Astrocyte (in vitro differentiated cells and primary cell): Measurements from ENCODE around the gene PLEKHA7. TPM values are rescaled to one million over a fixed set of nuclear protein-coding genes. Genes with fewer than 3 reads are reported as not detected.
"Not testable (repeated sequence)": the region's sequence is repeated elsewhere in the genome, so short reads cannot be mapped to it uniquely, and the experiment has no call there.

ENCODE experiments used
- DNase-seq: peaks from one replicate; pipeline ENCODE4 v3.0.0-alpha.2; 2010; ENCODE audit warnings: low read depth
- FAIRE-seq: peaks from 2 replicates; lab custom pipeline; 2011; peaks lifted over from hg19 to GRCh38; lab: Jason Lieb, UNC
- H2AFZ ChIP-seq: 2 replicates; pipeline ENCODE4 v1.6.0; 2012; ENCODE audit warnings: low read depth, low read length, inconsistent platforms
- H3K27ac ChIP-seq: 2 replicates; pipeline ENCODE4 v1.5.1; 2011; ENCODE audit warnings: low read depth, low read length, inconsistent platforms
- H3K27me3 ChIP-seq: 2 replicates; pipeline ENCODE4 v1.6.0; 2011; ENCODE audit warnings: low read length, inconsistent platforms; ENCODE audit not compliant: insufficient read depth
- H3K36me3 ChIP-seq: 2 replicates; pipeline ENCODE4 v1.5.1; 2011; ENCODE audit warnings: low read length, inconsistent platforms; ENCODE audit not compliant: insufficient read depth
- H3K4me1 ChIP-seq: 2 replicates; pipeline ENCODE4 v1.5.1; 2011; ENCODE audit warnings: low read length, inconsistent platforms; ENCODE audit not compliant: insufficient read depth
- H3K4me2 ChIP-seq: 2 replicates; pipeline ENCODE4 v1.6.0; 2012; ENCODE audit warnings: low read length, inconsistent platforms
- H3K4me3 ChIP-seq: 2 replicates; pipeline ENCODE4 v1.5.1; 2011; ENCODE audit warnings: low read depth, mild to moderate bottlenecking, low read length, inconsistent platforms; ENCODE audit not compliant: insufficient read depth
- H3K79me2 ChIP-seq: 2 replicates; pipeline ENCODE4 v1.6.0; 2012; ENCODE audit warnings: mild to moderate bottlenecking, low read length, inconsistent platforms; ENCODE audit not compliant: insufficient read depth
- H3K9ac ChIP-seq: 2 replicates; pipeline ENCODE4 v1.6.0; 2012; ENCODE audit warnings: mild to moderate bottlenecking, low read length, inconsistent platforms
- H3K9me3 ChIP-seq: 2 replicates; pipeline ENCODE4 v1.5.1; 2012; ENCODE audit warnings: low read depth, mild to moderate bottlenecking, low read length, inconsistent platforms; ENCODE audit not compliant: insufficient read depth
- H4K20me1 ChIP-seq: 2 replicates; pipeline ENCODE4 v1.6.0; 2012; ENCODE audit warnings: low read length, inconsistent platforms; ENCODE audit not compliant: insufficient read depth
- H3K27ac Mint-ChIP-seq: one replicate; pipeline ENCODE4 v1.8.0; 2021; ENCODE audit warnings: mild to moderate bottlenecking, mixed read lengths; ENCODE audit not compliant: unreplicated experiment
- H3K27me3 Mint-ChIP-seq: one replicate; pipeline ENCODE4 v1.8.0; 2021; ENCODE audit warnings: low read depth, mixed read lengths; ENCODE audit not compliant: unreplicated experiment
- H3K36me3 Mint-ChIP-seq: one replicate; pipeline ENCODE4 v1.8.0; 2021; ENCODE audit warnings: low read depth, mixed read lengths; ENCODE audit not compliant: unreplicated experiment
- H3K4me1 Mint-ChIP-seq: one replicate; pipeline ENCODE4 v1.8.0; 2021; ENCODE audit warnings: low read depth, mixed read lengths; ENCODE audit not compliant: unreplicated experiment
- H3K4me3 Mint-ChIP-seq: one replicate; pipeline ENCODE4 v1.8.0; 2021; ENCODE audit warnings: mild to moderate bottlenecking, moderate library complexity, mixed read lengths; ENCODE audit not compliant: unreplicated experiment
- H3K9me3 Mint-ChIP-seq: one replicate; pipeline ENCODE4 v1.8.0; 2021; ENCODE audit warnings: mild to moderate bottlenecking, mixed read lengths; ENCODE audit not compliant: unreplicated experiment
- CTCF ChIP-seq: IDR thresholded peaks from 2 replicates; pipeline ENCODE4 v1.5.1; 2011; ENCODE audit warnings: low read depth, mild to moderate bottlenecking, inconsistent platforms, low read length, moderate library complexity; ENCODE audit not compliant: insufficient read depth
- EZH2 ChIP-seq: IDR thresholded peaks from 2 replicates; pipeline ENCODE4 v1.6.1; 2012; ENCODE audit warnings: mild to moderate bottlenecking, low read length, inconsistent platforms; ENCODE audit not compliant: insufficient read depth
- total RNA-seq: library from RNA; stranded (reverse); gene quantifications from 2 replicates; pipeline ENCODE4 v1.2.1, GENCODE V29; 2021

Gene PLEKHA7
- total RNA-seq, 1 donor from 2014 or later, result 5.7 TPM

GRCh38 chr11:17048491-17048890, 34.3 kb upstream of the PLEKHA7 start:
- H3K27ac ChIP-seq, H3K4me1 ChIP-seq, H3K4me3 ChIP-seq, H3K9ac ChIP-seq, H3K4me1 Mint-ChIP-seq, FAIRE-seq, H3K9me3 Mint-ChIP-seq, DNase-seq, H3K4me2 ChIP-seq, H2AFZ ChIP-seq, H3K4me3 Mint-ChIP-seq, H3K36me3 Mint-ChIP-seq, H3K27ac Mint-ChIP-seq, H3K9me3 ChIP-seq, H3K27me3 ChIP-seq, H3K27me3 Mint-ChIP-seq, H4K20me1 ChIP-seq, H3K36me3 ChIP-seq, H3K79me2 ChIP-seq: not testable (repeated sequence)

DNA sequence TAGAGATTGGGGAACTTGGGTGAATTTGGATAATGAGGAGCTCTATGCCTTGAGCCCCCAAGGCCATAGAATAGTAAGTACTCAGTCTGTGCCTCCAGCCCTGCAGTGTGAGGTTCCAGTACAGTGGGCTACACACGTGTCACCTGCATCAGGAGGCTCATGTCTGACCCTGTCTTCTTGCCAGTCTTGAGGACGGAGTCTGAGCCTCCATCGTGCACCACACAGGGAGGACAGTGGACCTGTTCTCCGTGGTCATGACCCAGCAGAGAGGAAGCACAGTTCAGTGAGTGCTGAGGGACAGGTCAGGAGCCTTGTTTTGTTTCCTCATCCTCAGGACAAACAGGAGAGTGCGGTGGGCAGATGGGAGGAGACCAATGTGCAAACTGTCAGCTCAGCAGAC, 32.5 kb upstream of the PLEKHA7 start:
- Histone ChIP-seq H3K4me1 (no peaks in the 10 kb centered on the region), H3K27ac (no peak overlapping the region), H2AFZ (no peak overlapping the region), H3K36me3 (no peaks in the 10 kb centered on the region), H3K4me3 (no peak overlapping the region), H3K27me3 (no peaks in the 10 kb centered on the region), H3K9ac (no peak overlapping the region), H4K20me1 (no peaks in the 10 kb centered on the region), H3K9me3 (no peaks in the 10 kb centered on the region), H3K4me2 (no peak overlapping the region), H3K79me2 (no peaks in the 10 kb centered on the region)
- Mint-ChIP-seq H3K27ac (no peak overlapping the region), H3K27me3 (peaks cover 5% of the 10 kb centered on the region), H3K4me1 (no peaks in the 10 kb centered on the region), H3K4me3 (no peak overlapping the region), H3K9me3 (no peaks in the 10 kb centered on the region), H3K36me3 (peaks cover 3% of the 10 kb centered on the region)
- FAIRE-seq (no peak), DNase-seq (no peak)
- TF ChIP-seq EZH2 (no peak), CTCF (no peak)

GRCh38 chr11:17036666-17037658, 22.7 kb upstream of the PLEKHA7 start:
- TF ChIP-seq CTCF, result no peak
- TF ChIP-seq EZH2, result no peak
- peaks cover 9% of the 10 kb centered on the region for H3K36me3 Mint-ChIP-seq
- H3K4me3 Mint-ChIP-seq, result no peak overlapping the region
- DNase-seq (no peak), FAIRE-seq (no peak)
- Histone ChIP-seq H3K27me3 (no peaks in the 10 kb centered on the region), H3K4me1 (no peaks in the 10 kb centered on the region), H4K20me1 (no peaks in the 10 kb centered on the region), H3K27ac (no peak overlapping the region), H3K9me3 (no peaks in the 10 kb centered on the region), H3K9ac (no peak overlapping the region), H3K4me2 (no peak overlapping the region), H2AFZ (no peak overlapping the region), H3K79me2 (no peaks in the 10 kb centered on the region), H3K4me3 (no peak overlapping the region), H3K36me3 (no peaks in the 10 kb centered on the region)
- peaks cover 2% of the 10 kb centered on the region for H3K27me3 Mint-ChIP-seq
- peaks cover 13% of the 10 kb centered on the region for H3K9me3 Mint-ChIP-seq
- no peak overlapping the region for H3K27ac Mint-ChIP-seq
- H3K4me1 Mint-ChIP-seq, result no peaks in the 10 kb centered on the region

- not testable (repeated sequence) for H3K4me1 Mint-ChIP-seq, H2AFZ ChIP-seq, H3K27me3 ChIP-seq, H3K27ac ChIP-seq, H3K36me3 ChIP-seq, H3K4me3 Mint-ChIP-seq, H3K9me3 ChIP-seq, H3K27me3 Mint-ChIP-seq, H3K4me1 ChIP-seq, H3K36me3 Mint-ChIP-seq, H4K20me1 ChIP-seq, H3K9ac ChIP-seq, H3K4me2 ChIP-seq, H3K4me3 ChIP-seq, FAIRE-seq, H3K27ac Mint-ChIP-seq, H3K79me2 ChIP-seq, DNase-seq
- peaks cover 15% of the 10 kb centered on the region for H3K9me3 Mint-ChIP-seq
Observed at GRCh38 chr11:17034027-17034426, 19.8 kb upstream of the PLEKHA7 start.
